ENCODE measurements around the gene FERMT2. TPM values are rescaled to one million over a fixed set of nuclear protein-coding genes. Genes with fewer than 3 reads are reported as not detected.

FERMT2 gene
- total and polyA plus RNA-seq, 2 experiments from 2014 or later, result 108 to 148 TPM

DNA sequence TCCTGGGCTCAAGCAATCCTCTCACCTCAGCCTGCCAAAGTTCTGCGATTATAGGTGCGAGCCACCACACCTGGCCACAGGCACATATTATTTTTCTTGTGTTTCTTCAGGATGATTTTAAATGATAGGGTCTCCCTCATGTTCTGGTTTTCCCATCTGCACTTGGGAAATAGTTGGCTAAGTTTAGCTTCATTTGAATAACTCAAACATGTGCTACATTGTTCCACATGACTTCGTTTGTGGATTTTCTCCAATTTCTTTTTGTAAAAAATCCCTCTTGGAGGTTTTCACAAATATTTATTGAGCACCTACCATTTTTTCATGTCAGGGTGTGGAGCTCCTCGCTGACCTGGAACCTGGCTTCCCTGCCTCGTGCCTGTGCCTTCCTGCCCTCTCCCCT is 104.3 kb downstream of the FERMT2 start:
- no peaks in the 10 kb centered on the region for H3K36me3 Mint-ChIP-seq (ENCODE audit: low read depth)
- no peak overlapping the region for H3K4me2 ChIP-seq
- H3K9me2 ChIP-seq (ENCODE audit: insufficient read depth), result 0 out of 2 replicates have a peak, but pooled peaks cover 4% of the 10 kb centered on the region
- TF ChIP-seq, protein P1, sequence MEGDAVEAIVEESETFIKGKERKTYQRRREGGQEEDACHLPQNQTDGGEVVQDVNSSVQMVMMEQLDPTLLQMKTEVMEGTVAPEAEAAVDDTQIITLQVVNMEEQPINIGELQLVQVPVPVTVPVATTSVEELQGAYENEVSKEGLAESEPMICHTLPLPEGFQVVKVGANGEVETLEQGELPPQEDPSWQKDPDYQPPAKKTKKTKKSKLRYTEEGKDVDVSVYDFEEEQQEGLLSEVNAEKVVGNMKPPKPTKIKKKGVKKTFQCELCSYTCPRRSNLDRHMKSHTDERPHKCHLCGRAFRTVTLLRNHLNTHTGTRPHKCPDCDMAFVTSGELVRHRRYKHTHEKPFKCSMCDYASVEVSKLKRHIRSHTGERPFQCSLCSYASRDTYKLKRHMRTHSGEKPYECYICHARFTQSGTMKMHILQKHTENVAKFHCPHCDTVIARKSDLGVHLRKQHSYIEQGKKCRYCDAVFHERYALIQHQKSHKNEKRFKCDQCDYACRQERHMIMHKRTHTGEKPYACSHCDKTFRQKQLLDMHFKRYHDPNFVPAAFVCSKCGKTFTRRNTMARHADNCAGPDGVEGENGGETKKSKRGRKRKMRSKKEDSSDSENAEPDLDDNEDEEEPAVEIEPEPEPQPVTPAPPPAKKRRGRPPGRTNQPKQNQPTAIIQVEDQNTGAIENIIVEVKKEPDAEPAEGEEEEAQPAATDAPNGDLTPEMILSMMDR (conservative IDR thresholded peaks at IDR 0.05; ENCODE audit: low read depth in 2 of 2), result no peak
- TF ChIP-seq EZH2phosphoT487 (IDR thresholded peaks at IDR 0.05; ENCODE audit: unreplicated experiment) (no peak), NANOG (IDR thresholded peaks at IDR 0.05; ENCODE audit: borderline replicate concordance) (no peak), POLR2AphosphoS5 (IDR thresholded peaks at IDR 0.05; ENCODE audit: low read depth) (no peak), ZNF331 (CRISPR knock-in tag; IDR thresholded peaks at IDR 0.05; ENCODE audit: low read depth) (no peak), CREB1 (CRISPR knock-in tag; IDR thresholded peaks at IDR 0.05; ENCODE audit: low read depth) (no peak), ZNF114 (CRISPR knock-in tag; IDR thresholded peaks at IDR 0.05) (no peak), EZH2 (IDR thresholded peaks at IDR 0.05; ENCODE audit: low read depth, unreplicated experiment) (no peak), STAT1 (IDR thresholded peaks at IDR 0.05; ENCODE audit: unreplicated experiment) (no peak), JUNB (IDR thresholded peaks at IDR 0.05; ENCODE audit: unreplicated experiment) (no peak)
- TF ChIP-seq, protein P2, sequence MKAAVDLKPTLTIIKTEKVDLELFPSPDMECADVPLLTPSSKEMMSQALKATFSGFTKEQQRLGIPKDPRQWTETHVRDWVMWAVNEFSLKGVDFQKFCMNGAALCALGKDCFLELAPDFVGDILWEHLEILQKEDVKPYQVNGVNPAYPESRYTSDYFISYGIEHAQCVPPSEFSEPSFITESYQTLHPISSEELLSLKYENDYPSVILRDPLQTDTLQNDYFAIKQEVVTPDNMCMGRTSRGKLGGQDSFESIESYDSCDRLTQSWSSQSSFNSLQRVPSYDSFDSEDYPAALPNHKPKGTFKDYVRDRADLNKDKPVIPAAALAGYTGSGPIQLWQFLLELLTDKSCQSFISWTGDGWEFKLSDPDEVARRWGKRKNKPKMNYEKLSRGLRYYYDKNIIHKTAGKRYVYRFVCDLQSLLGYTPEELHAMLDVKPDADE (IDR thresholded peaks at IDR 0.05), result no peak
- TF ChIP-seq, protein P3, sequence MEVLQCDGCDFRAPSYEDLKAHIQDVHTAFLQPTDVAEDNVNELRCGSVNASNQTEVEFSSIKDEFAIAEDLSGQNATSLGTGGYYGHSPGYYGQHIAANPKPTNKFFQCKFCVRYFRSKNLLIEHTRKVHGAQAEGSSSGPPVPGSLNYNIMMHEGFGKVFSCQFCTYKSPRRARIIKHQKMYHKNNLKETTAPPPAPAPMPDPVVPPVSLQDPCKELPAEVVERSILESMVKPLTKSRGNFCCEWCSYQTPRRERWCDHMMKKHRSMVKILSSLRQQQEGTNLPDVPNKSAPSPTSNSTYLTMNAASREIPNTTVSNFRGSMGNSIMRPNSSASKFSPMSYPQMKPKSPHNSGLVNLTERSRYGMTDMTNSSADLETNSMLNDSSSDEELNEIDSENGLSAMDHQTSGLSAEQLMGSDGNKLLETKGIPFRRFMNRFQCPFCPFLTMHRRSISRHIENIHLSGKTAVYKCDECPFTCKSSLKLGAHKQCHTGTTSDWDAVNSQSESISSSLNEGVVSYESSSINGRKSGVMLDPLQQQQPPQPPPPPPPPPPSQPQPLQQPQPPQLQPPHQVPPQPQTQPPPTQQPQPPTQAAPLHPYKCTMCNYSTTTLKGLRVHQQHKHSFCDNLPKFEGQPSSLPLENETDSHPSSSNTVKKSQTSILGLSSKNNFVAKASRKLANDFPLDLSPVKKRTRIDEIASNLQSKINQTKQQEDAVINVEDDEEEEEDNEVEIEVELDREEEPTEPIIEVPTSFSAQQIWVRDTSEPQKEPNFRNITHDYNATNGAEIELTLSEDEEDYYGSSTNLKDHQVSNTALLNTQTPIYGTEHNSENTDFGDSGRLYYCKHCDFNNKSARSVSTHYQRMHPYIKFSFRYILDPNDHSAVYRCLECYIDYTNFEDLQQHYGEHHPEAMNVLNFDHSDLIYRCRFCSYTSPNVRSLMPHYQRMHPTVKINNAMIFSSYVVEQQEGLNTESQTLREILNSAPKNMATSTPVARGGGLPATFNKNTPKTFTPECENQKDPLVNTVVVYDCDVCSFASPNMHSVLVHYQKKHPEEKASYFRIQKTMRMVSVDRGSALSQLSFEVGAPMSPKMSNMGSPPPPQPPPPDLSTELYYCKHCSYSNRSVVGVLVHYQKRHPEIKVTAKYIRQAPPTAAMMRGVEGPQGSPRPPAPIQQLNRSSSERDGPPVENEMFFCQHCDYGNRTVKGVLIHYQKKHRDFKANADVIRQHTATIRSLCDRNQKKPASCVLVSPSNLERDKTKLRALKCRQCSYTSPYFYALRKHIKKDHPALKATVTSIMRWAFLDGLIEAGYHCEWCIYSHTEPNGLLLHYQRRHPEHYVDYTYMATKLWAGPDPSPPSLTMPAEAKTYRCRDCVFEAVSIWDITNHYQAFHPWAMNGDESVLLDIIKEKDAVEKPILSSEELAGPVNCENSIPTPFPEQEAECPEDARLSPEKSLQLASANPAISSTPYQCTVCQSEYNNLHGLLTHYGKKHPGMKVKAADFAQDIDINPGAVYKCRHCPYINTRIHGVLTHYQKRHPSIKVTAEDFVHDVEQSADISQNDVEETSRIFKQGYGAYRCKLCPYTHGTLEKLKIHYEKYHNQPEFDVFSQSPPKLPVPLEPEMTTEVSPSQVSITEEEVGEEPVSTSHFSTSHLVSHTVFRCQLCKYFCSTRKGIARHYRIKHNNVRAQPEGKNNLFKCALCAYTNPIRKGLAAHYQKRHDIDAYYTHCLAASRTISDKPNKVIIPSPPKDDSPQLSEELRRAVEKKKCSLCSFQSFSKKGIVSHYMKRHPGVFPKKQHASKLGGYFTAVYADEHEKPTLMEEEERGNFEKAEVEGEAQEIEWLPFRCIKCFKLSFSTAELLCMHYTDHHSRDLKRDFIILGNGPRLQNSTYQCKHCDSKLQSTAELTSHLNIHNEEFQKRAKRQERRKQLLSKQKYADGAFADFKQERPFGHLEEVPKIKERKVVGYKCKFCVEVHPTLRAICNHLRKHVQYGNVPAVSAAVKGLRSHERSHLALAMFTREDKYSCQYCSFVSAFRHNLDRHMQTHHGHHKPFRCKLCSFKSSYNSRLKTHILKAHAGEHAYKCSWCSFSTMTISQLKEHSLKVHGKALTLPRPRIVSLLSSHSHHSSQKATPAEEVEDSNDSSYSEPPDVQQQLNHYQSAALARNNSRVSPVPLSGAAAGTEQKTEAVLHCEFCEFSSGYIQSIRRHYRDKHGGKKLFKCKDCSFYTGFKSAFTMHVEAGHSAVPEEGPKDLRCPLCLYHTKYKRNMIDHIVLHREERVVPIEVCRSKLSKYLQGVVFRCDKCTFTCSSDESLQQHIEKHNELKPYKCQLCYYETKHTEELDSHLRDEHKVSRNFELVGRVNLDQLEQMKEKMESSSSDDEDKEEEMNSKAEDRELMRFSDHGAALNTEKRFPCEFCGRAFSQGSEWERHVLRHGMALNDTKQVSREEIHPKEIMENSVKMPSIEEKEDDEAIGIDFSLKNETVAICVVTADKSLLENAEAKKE (CRISPR knock-in tag; IDR thresholded peaks at IDR 0.05), result no peak
- TF ChIP-seq, protein P4, sequence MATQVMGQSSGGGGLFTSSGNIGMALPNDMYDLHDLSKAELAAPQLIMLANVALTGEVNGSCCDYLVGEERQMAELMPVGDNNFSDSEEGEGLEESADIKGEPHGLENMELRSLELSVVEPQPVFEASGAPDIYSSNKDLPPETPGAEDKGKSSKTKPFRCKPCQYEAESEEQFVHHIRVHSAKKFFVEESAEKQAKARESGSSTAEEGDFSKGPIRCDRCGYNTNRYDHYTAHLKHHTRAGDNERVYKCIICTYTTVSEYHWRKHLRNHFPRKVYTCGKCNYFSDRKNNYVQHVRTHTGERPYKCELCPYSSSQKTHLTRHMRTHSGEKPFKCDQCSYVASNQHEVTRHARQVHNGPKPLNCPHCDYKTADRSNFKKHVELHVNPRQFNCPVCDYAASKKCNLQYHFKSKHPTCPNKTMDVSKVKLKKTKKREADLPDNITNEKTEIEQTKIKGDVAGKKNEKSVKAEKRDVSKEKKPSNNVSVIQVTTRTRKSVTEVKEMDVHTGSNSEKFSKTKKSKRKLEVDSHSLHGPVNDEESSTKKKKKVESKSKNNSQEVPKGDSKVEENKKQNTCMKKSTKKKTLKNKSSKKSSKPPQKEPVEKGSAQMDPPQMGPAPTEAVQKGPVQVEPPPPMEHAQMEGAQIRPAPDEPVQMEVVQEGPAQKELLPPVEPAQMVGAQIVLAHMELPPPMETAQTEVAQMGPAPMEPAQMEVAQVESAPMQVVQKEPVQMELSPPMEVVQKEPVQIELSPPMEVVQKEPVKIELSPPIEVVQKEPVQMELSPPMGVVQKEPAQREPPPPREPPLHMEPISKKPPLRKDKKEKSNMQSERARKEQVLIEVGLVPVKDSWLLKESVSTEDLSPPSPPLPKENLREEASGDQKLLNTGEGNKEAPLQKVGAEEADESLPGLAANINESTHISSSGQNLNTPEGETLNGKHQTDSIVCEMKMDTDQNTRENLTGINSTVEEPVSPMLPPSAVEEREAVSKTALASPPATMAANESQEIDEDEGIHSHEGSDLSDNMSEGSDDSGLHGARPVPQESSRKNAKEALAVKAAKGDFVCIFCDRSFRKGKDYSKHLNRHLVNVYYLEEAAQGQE (IDR thresholded peaks at IDR 0.05; ENCODE audit: unreplicated experiment), result no peak
- peaks cover 4% of the 10 kb centered on the region for H3K27me3 Mint-ChIP-seq (ENCODE audit: insufficient read depth, low read depth, poor library complexity)
- no peak for ATAC-seq
- H3K36me3 ChIP-seq (ENCODE audit: insufficient read depth), result no peaks in the 10 kb centered on the region; the same call in 1 of the 2 replicates
- H3K4me1 ChIP-seq (ENCODE audit: insufficient read depth), result peaks cover 11% of the 10 kb centered on the region
- H3K4me3 Mint-ChIP-seq, result no peak overlapping the region
- no peak overlapping the region for H3K4me3 ChIP-seq
- H3K9me3 Mint-ChIP-seq, result no peaks in the 10 kb centered on the region
- peak overlapping the region; percentile 6; the same call in 1 of the 2 replicates for H3K27ac ChIP-seq (ENCODE audit: low read depth)
- H2AFZ ChIP-seq, result peak overlapping the region; percentile 57; the same call in 1 of the 2 replicates
- peaks cover 21% of the 10 kb centered on the region for H3K4me1 Mint-ChIP-seq
- no peaks in the 10 kb centered on the region for H3K27me3 ChIP-seq (ENCODE audit: insufficient read depth)
- no peaks in the 10 kb centered on the region for H4K20me1 ChIP-seq (replicated peaks; ENCODE audit: insufficient read depth)
- peaks cover 13% of the 10 kb centered on the region for H3F3A ChIP-seq (replicated peaks; ENCODE audit: low read depth)
- H3K79me2 ChIP-seq (replicated peaks; ENCODE audit: insufficient read depth), result no peaks in the 10 kb centered on the region
- DNase-seq (ENCODE audit: low spot score), result no peak
- no peak overlapping the region for H3K27ac Mint-ChIP-seq

Measured in GM23338 (cell line).